HFFc6 (cell line): ENCODE results near the gene ITPK1. TPM values are rescaled to one million over a fixed set of nuclear protein-coding genes. Genes with fewer than 3 reads are reported as not detected.

Experiments
- DNase-seq: peaks from one replicate; pipeline ENCODE4 v3.0.0-alpha.2; 2018
- H3K27ac Mint-ChIP-seq: 2 replicates; pipeline ENCODE4 v1.8.0; 2020; ENCODE audit warnings: mild to moderate bottlenecking, mixed read lengths
- H3K27me3 Mint-ChIP-seq: 2 replicates; pipeline ENCODE4 v1.8.0; 2021; ENCODE audit warnings: mild to moderate bottlenecking, moderate library complexity, mixed read lengths; ENCODE audit not compliant: insufficient read depth
- H3K36me3 Mint-ChIP-seq: 2 replicates; pipeline ENCODE4 v1.8.0; 2021; ENCODE audit warnings: low read depth, mixed read lengths
- H3K4me1 Mint-ChIP-seq: 2 replicates; pipeline ENCODE4 v1.8.0; 2020; ENCODE audit warnings: low read depth, mixed read lengths
- H3K4me3 Mint-ChIP-seq: 2 replicates; pipeline ENCODE4 v1.8.0; 2020; ENCODE audit warnings: mild to moderate bottlenecking, moderate library complexity, mixed read lengths
- H3K9me3 Mint-ChIP-seq: 2 replicates; pipeline ENCODE4 v1.8.0; 2020; ENCODE audit warnings: mild to moderate bottlenecking, mixed read lengths
- total RNA-seq, 6 experiments: library from RNA; stranded (reverse); fragmentation: NEBNext Ultra II Directional; extraction: Animal tissue kit (Norgen Biotek cat#: 25700); gene quantifications; 2 replicates in 1 of 6; 3 replicates in 5 of 6; pipeline ENCODE4 v1.2.3, GENCODE V29; 2021
- TF ChIP-seq, protein P1 (sequence below): fragments of 200-600 bp; sonication (generic); IDR thresholded peaks from 2 replicates; pipeline ENCODE4 v1.5.0; 2021; ENCODE audit warnings: antibody characterized with exemption, mild to moderate bottlenecking

Gene ITPK1
- total RNA-seq, 6 experiments from 2014 or later, result 27.3 to 38.1 (median 32.4) TPM

DNA sequence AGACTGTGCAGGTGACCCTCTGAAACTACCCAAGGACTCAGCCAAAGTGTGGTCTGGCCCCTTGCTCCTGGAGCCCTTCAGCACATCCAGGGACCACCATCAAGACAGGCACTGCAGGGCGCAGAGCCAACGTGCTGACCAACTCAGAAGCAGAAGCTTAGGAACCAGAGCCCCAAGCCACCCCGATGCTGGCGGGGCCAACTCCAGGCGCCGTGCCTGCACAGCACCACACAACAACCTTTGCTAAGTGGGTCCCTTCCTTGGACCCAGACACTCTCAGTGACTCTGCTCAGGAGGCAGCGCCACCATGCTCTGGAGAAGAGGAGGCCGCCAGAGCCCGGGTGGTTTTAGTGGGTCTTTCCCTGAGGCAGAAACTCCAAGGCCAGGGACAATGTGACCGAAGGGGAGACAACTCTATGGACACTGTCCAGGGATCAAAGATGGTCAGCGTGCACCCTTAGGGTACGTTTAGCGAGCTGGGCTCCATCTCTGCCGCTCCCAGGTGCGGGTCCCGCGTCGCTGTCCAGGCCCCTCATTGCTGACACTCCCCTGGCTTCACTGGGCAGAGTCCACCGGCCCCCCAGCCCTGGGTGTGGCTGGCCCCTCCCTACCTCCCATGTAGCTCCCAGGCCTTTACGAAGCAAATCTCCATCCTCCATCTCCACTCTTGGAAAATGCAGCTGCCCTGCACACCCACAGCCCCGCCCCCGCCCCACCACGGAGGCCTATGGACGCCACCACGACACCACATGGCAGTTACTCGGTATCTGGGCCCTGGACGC lies 176.6 kb downstream of the ITPK1 start:
- Mint-ChIP-seq H3K27me3 (peaks cover 4% of the 10 kb centered on the region), H3K36me3 (no peaks in the 10 kb centered on the region), H3K4me1 (no peaks in the 10 kb centered on the region), H3K27ac (no peak overlapping the region), H3K9me3 (no peaks in the 10 kb centered on the region), H3K4me3 (no peak overlapping the region)
- DNase-seq, result no peak
- TF ChIP-seq, protein P1, sequence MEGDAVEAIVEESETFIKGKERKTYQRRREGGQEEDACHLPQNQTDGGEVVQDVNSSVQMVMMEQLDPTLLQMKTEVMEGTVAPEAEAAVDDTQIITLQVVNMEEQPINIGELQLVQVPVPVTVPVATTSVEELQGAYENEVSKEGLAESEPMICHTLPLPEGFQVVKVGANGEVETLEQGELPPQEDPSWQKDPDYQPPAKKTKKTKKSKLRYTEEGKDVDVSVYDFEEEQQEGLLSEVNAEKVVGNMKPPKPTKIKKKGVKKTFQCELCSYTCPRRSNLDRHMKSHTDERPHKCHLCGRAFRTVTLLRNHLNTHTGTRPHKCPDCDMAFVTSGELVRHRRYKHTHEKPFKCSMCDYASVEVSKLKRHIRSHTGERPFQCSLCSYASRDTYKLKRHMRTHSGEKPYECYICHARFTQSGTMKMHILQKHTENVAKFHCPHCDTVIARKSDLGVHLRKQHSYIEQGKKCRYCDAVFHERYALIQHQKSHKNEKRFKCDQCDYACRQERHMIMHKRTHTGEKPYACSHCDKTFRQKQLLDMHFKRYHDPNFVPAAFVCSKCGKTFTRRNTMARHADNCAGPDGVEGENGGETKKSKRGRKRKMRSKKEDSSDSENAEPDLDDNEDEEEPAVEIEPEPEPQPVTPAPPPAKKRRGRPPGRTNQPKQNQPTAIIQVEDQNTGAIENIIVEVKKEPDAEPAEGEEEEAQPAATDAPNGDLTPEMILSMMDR, result no peak

DNA sequence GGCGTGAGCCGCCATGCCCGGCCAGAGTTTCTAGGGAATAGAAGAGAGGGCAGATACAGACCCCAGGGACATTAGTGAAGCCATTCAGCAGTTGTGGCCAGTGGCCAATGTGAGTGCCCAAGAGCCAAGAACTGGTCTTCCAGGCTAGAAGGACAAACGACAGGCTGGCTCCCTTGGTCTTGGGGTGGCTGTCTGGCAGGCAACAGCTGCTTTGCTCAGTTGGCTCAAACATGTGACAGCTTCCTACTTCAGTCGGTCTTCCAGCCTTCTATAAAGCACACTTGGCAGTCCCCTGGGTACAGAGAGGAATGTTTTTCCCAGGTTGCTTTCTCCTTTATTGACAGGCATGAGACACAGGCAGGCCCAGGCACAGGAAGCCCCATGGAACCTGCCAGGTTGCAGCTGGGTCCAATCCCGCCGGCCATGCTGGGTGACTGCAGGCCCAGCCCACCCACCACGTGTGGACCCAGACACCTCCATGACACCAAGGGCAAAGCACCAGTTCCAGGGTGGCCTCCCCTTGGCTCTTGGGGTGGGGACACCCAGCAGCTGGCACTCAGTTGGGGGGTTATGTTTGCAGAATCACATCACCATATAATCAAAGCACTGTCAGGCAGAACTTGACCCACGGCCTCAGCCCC lies 177.4 kb downstream of the ITPK1 start:
- no peak for DNase-seq
- Mint-ChIP-seq H3K4me3 (no peak overlapping the region), H3K27ac (no peak overlapping the region), H3K27me3 (peaks cover 7% of the 10 kb centered on the region), H3K9me3 (no peaks in the 10 kb centered on the region), H3K4me1 (no peaks in the 10 kb centered on the region), H3K36me3 (no peaks in the 10 kb centered on the region)
- TF ChIP-seq, protein P1, result no peak

DNA sequence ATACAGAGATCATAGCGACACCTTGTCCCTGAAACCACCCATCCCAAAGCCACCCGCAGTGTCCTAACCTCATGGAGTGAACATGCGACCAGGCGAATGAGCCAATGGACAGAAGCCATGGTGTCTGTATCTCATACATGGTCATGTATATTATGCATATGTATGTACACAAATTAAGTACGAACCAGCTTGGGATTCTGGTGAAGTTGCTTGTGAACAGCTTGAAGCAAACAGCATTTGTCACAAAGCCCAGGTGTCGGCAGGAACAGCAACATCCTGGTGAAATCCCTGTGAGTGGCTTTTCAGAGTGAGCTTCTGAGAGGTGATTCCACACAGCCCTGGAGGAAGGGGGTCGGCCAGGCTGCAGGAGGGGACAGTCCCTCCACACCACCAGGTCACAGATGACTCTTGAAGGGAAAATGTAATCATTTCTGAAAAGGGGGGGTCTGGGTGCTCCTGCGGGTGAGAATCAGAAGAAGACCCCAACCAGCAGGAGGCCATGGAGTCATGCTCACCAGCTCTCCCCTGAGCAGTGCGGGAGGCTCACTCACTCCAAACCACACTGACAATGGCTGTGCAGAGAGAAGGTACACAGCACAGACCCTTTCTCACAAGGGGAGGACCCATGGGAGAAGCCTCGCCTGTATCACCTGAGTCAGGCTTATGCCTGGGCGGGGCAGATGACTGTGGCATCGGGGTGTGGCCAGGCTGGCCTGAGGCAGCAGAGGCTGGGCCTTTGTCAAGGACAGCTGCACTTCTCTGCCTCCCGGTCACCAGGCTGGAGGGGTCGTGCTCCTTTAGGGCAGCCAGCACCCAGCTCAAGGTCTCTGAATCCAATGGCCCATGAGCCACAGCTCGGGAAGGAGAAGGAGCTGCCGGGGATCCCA lies 178.4 kb downstream of the ITPK1 start:
- Mint-ChIP-seq H3K36me3 (no peaks in the 10 kb centered on the region), H3K27ac (no peak overlapping the region), H3K9me3 (no peaks in the 10 kb centered on the region), H3K4me3 (no peak overlapping the region), H3K4me1 (no peaks in the 10 kb centered on the region), H3K27me3 (peaks cover 7% of the 10 kb centered on the region)
- TF ChIP-seq, protein P1, result no peak
- no peak for DNase-seq

DNA sequence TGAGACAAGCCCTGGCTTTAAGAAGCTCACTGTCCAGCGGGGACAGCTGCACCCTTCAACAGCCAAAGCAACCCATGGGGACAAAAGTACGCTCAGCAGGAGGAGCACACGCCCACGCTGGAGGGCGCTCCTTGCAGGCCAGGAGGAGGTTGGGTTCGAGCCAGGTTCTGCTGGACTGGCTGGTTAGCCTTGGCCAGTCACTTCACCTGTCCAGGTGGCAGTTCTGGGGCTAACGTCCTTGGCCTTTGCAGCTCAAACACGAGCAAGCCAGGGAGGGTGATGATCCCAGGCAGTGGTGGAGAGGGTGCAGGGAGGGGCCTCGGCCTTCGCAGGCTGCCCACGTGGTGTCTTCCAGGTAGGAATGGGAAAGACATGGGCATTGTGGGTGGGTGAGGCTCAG lies 179.6 kb downstream of the ITPK1 start:
- H3K27me3 Mint-ChIP-seq, result peaks cover 5% of the 10 kb centered on the region
- TF ChIP-seq, protein P1, result no peak
- H3K4me3 Mint-ChIP-seq, result no peak overlapping the region
- H3K27ac Mint-ChIP-seq, result no peak overlapping the region
- no peak for DNase-seq
- H3K36me3 Mint-ChIP-seq, result no peaks in the 10 kb centered on the region
- no peaks in the 10 kb centered on the region for H3K9me3 Mint-ChIP-seq
- peaks cover 3% of the 10 kb centered on the region for H3K4me1 Mint-ChIP-seq

DNA sequence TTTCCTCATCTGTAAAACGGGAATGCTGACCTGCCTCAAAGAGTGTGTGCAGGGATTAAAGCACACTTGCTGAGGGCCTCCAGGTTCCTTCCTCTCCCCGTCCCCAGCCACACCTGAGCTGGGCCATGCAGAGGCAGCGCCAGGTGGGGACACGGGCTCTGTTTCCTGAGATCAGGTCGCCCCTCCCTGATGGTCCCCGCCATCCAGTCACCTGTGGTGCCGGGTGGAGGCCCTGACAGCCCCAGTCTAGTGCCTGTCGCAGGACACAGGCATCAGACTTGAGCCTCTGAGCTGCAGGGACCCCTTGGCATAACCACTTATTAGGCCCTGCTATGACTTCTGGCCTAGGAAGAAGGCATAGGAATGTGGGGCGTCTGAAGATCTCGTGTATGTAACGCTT lies 180.3 kb downstream of the ITPK1 start:
- no peak overlapping the region for H3K27ac Mint-ChIP-seq
- TF ChIP-seq, protein P1, result no peak
- no peaks in the 10 kb centered on the region for H3K36me3 Mint-ChIP-seq
- peaks cover 5% of the 10 kb centered on the region for H3K27me3 Mint-ChIP-seq
- peaks cover 8% of the 10 kb centered on the region for H3K4me1 Mint-ChIP-seq
- no peaks in the 10 kb centered on the region for H3K9me3 Mint-ChIP-seq
- H3K4me3 Mint-ChIP-seq, result no peak overlapping the region
- DNase-seq, result no peak
